MM.1S (cell line): Measurements from ENCODE around the gene RPGRIP1L.

Experiments
- DNase-seq: peaks from one replicate; pipeline ENCODE4 v3.0.0-alpha.2; 2015
- H2AFZ ChIP-seq: fragments of 300-600 bp; sonication (generic); 2 replicates; pipeline ENCODE4 v1.6.0; 2016; ENCODE audit warnings: antibody characterized with exemption, low read length
- H3F3A ChIP-seq: fragments of 300-600 bp; sonication (generic); 2 replicates; pipeline ENCODE4 v1.6.1; 2016; ENCODE audit warnings: mild to moderate bottlenecking, antibody characterized with exemption, low read length, moderate library complexity, mixed read lengths; ENCODE audit not compliant: insufficient read depth
- H3K27ac ChIP-seq: fragments of 300-600 bp; sonication (generic); 2 replicates; pipeline ENCODE4 v1.5.1; 2016; ENCODE audit warnings: mild to moderate bottlenecking, low read length
- H3K27me3 ChIP-seq: fragments of 300-600 bp; sonication (generic); replicated peaks from 2 replicates; pipeline ENCODE4 v1.6.0; 2016; ENCODE audit warnings: low read length; ENCODE audit not compliant: insufficient read depth
- H3K36me3 ChIP-seq: fragments of 300-600 bp; sonication (generic); replicated peaks from 2 replicates; pipeline ENCODE4 v1.6.1; 2016; ENCODE audit warnings: mild to moderate bottlenecking, low read length, mixed read lengths; ENCODE audit not compliant: insufficient read depth
- H3K4me1 ChIP-seq: fragments of 300-600 bp; sonication (generic); 2 replicates; pipeline ENCODE4 v1.6.1; 2016; ENCODE audit warnings: low read length, mixed read lengths
- H3K4me2 ChIP-seq: fragments of 300-600 bp; sonication (generic); 2 replicates; pipeline ENCODE4 v1.6.0; 2016; ENCODE audit warnings: low read depth, low read length
- H3K4me3 ChIP-seq: fragments of 300-600 bp; sonication (generic); 2 replicates; pipeline ENCODE4 v1.5.1; 2016; ENCODE audit warnings: low read length, mixed read lengths
- H3K79me2 ChIP-seq: fragments of 300-600 bp; sonication (generic); 2 replicates; pipeline ENCODE4 v1.6.1; 2016; ENCODE audit warnings: mixed run types, low read length, mixed read lengths
- H3K9ac ChIP-seq: fragments of 300-600 bp; sonication (generic); 2 replicates; pipeline ENCODE4 v1.6.1; 2016; ENCODE audit warnings: low read length, mixed read lengths
- H3K9me2 ChIP-seq: fragments of 300-600 bp; sonication (generic); replicated peaks from 2 replicates; pipeline ENCODE4 v1.6.1; 2016; ENCODE audit warnings: mild to moderate bottlenecking, low read length, mixed read lengths; ENCODE audit not compliant: insufficient read depth
- H3K9me3 ChIP-seq: fragments of 300-600 bp; sonication (generic); replicated peaks from 2 replicates; pipeline ENCODE4 v1.6.1; 2016; ENCODE audit warnings: mild to moderate bottlenecking, low read length, mixed read lengths; ENCODE audit not compliant: insufficient read depth
- H4K20me1 ChIP-seq: fragments of 300-600 bp; sonication (generic); 2 replicates; pipeline ENCODE4 v1.6.1; 2016; ENCODE audit warnings: mild to moderate bottlenecking, low read length, moderate library complexity, mixed read lengths; ENCODE audit not compliant: insufficient read depth
- EZH2 ChIP-seq: fragments of 300-600 bp; sonication (generic); optimal IDR thresholded peaks from 2 replicates; pipeline ENCODE3; 2017; ENCODE audit warnings: low read depth, mild to moderate bottlenecking, antibody characterized with exemption, low read length, mixed read lengths
- EZH2phosphoT487 ChIP-seq: fragments of 300-600 bp; sonication (generic); IDR thresholded peaks from 2 replicates; pipeline ENCODE4 v1.6.1; 2018; ENCODE audit warnings: antibody characterized with exemption, low read length
- TF ChIP-seq, protein P1 (sequence below): fragments of 300-600 bp; sonication (generic); IDR thresholded peaks from 2 replicates; pipeline ENCODE4 v1.5.1; 2016; ENCODE audit warnings: antibody characterized with exemption, low read length, mixed read lengths

Gene RPGRIP1L

DNA sequence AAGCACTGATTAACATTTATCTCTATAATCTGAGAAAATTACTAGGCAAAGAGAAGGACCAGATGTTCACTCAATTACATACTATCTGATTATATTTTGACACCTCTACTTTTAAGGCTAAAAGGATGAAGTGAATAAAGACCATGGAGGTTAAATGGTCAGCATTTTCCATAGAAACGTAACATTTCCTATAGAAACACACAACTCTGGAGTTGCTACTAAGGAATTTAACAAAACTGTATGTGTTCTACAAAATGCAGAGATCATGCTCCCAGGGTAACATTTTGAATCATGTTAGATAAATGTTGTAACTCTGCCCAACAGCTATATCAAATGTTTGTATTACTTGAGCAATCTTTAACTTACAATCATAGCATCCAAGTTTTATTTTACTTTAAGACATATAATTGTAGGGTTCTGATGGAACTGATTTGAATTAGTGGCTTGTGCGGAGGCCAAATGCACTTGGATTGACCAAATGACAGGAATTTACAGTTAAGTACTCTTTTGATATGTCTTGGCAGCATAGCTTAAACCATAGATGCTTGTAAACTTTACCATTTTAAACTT, 97.7 kb downstream of the RPGRIP1L start:
- no peak overlapping the region for H3K4me2 ChIP-seq
- H3K27ac ChIP-seq = no peak overlapping the region
- no peaks in the 10 kb centered on the region for H3K4me1 ChIP-seq
- H4K20me1 ChIP-seq = no peaks in the 10 kb centered on the region
- H3K4me3 ChIP-seq = no peak overlapping the region
- no peak for TF ChIP-seq EZH2phosphoT487
- TF ChIP-seq, protein P1, sequence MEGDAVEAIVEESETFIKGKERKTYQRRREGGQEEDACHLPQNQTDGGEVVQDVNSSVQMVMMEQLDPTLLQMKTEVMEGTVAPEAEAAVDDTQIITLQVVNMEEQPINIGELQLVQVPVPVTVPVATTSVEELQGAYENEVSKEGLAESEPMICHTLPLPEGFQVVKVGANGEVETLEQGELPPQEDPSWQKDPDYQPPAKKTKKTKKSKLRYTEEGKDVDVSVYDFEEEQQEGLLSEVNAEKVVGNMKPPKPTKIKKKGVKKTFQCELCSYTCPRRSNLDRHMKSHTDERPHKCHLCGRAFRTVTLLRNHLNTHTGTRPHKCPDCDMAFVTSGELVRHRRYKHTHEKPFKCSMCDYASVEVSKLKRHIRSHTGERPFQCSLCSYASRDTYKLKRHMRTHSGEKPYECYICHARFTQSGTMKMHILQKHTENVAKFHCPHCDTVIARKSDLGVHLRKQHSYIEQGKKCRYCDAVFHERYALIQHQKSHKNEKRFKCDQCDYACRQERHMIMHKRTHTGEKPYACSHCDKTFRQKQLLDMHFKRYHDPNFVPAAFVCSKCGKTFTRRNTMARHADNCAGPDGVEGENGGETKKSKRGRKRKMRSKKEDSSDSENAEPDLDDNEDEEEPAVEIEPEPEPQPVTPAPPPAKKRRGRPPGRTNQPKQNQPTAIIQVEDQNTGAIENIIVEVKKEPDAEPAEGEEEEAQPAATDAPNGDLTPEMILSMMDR = no peak
- TF ChIP-seq EZH2 = no peak
- no peaks in the 10 kb centered on the region for H3K9me2 ChIP-seq
- no peaks in the 10 kb centered on the region for H3K36me3 ChIP-seq
- H3K79me2 ChIP-seq = no peaks in the 10 kb centered on the region
- no peak overlapping the region for H2AFZ ChIP-seq
- no peak overlapping the region for H3K9ac ChIP-seq
- no peaks in the 10 kb centered on the region for H3F3A ChIP-seq
- H3K9me3 ChIP-seq = no peaks in the 10 kb centered on the region
- no peaks in the 10 kb centered on the region for H3K27me3 ChIP-seq
- DNase-seq = no peak

DNA sequence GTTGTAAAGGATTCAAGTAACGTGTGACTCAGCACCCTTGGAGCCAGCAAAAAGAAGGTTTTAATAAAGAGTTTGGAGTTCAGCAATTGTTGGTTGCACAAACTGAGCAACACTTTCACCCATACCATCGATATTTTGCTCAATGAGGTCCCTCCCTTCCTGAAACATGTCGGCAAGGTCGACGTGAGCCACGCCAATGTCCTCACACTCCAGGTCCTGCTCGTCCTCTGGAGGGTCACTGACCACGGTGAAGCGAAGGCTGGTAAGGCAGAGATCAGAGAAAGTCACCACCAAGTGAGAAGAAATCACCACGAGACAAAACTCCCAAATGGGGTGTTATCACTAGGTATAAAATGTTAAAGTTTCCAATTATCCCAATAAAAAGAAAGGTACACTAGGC, 98.3 kb downstream of the RPGRIP1L start:
- Histone ChIP-seq H2AFZ (no peak overlapping the region), H3K9me3 (no peaks in the 10 kb centered on the region), H3K4me2 (no peak overlapping the region), H4K20me1 (no peaks in the 10 kb centered on the region), H3K4me3 (no peak overlapping the region), H3F3A (no peaks in the 10 kb centered on the region), H3K9ac (no peak overlapping the region), H3K9me2 (no peaks in the 10 kb centered on the region), H3K27me3 (no peaks in the 10 kb centered on the region), H3K4me1 (no peaks in the 10 kb centered on the region), H3K79me2 (no peaks in the 10 kb centered on the region), H3K27ac (no peak overlapping the region), H3K36me3 (no peaks in the 10 kb centered on the region)
- DNase-seq = no peak
- TF ChIP-seq, protein P1 = no peak
- TF ChIP-seq EZH2phosphoT487 = no peak
- no peak for TF ChIP-seq EZH2

DNA sequence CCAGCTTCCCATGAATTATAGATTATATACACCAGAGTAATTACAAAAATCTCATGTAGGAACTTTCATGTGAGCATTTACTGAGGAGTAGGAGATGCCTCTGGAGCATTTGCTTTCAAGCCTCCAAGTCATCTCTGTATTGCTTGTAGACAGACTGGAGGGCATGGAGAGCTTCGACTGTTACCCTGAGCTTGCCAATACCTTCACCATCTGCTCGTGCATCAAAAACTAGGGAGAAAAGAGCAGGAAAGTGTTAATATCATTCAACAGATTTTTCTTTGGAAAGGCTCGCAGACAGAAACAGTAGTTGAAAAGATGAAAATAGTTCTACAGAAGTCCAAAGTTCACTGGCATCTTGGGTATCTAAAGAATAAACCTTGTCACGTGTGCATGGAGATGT, 101.7 kb downstream of the RPGRIP1L start:
- Histone ChIP-seq H3K4me2 (no peak overlapping the region), H3K36me3 (no peaks in the 10 kb centered on the region), H3K4me1 (no peaks in the 10 kb centered on the region), H3F3A (no peaks in the 10 kb centered on the region), H3K9me2 (no peaks in the 10 kb centered on the region), H4K20me1 (no peaks in the 10 kb centered on the region), H3K4me3 (no peak overlapping the region), H3K9me3 (no peaks in the 10 kb centered on the region), H3K27ac (no peak overlapping the region), H3K79me2 (no peaks in the 10 kb centered on the region), H3K9ac (no peak overlapping the region), H2AFZ (no peak overlapping the region), H3K27me3 (no peaks in the 10 kb centered on the region)
- DNase-seq = no peak
- no peak for TF ChIP-seq EZH2
- TF ChIP-seq, protein P1 = no peak
- TF ChIP-seq EZH2phosphoT487 = no peak
